Measurements from ENCODE around the gene SIX3. TPM values are rescaled to one million over a fixed set of nuclear protein-coding genes. Genes with fewer than 3 reads are reported as not detected.

The SIX3 gene
- polyA plus RNA-seq, 1 donor = not detected

DNA sequence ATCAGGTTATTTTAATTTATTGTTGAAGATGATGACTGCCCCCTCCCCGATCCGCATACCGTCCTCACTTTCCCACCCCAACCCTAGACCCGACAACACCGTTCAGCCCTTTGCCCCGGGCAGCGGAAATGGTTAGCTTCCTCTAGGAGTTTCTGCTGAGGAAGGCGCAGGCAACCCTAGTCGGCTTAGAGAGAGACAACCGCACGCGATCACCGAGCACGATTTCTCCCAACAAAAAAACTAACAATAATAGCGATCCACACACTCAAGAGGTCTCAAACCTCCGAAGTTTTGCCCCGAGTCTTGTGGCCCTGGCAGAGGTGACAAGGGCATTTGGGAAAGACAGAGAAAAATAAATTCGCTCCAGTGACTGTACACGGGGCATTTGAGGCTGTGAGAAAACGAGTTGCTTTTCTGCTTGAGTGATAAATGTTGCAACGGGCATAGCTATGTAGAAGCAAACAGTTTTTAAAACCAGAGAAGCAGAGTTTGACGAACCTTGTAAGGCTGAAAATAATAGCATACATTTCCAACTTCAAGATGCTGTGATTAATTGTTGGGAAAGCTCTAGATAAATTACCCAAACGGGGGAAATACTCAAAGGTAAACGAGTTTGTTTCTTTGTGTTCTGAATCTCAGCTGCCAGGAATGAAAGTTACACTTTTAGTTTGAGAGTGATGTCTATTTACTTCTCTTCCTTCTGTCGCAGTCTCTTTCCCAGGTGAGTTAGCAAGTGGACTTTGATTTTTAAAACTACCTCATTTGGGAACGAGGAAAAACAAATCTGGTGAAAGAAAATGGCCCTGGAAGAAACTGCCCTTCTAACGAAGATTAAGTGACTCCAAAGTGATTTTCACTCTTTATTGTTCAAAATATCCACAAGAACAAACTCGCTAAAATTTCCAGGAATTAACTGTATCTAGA lies 11.0 kb upstream of the SIX3 start:
- Histone ChIP-seq H3K36me3 (ENCODE audit: control insufficient read depth, insufficient read depth, low read length) (no peaks in the 10 kb centered on the region), H3K4me1 (ENCODE audit: control insufficient read depth, insufficient read depth, low read length) (peaks cover 6% of the 10 kb centered on the region), H3K4me3 (ENCODE audit: low read length) (no peak overlapping the region), H3K9me3 (ENCODE audit: control insufficient read depth, low read depth, low read length) (peaks cover 3% of the 10 kb centered on the region), H3K27ac (ENCODE audit: low read length) (no peak overlapping the region), H3K27me3 (ENCODE audit: control insufficient read depth, insufficient read depth, low read length) (peaks cover 97% of the 10 kb centered on the region)
- peak in 1 of 2 donors; percentile 32 for DNase-seq
- WGBS (ENCODE audit: insufficient coverage, low lambda C conversion rate) = 0% methylated on average over 6 of the region's 28 CpGs

- Histone ChIP-seq H3K27me3 (ENCODE audit: control insufficient read depth, insufficient read depth, low read length) (peaks cover 97% of the 10 kb centered on the region), H3K27ac (ENCODE audit: low read length) (no peak overlapping the region), H3K4me1 (ENCODE audit: control insufficient read depth, insufficient read depth, low read length) (peaks cover 6% of the 10 kb centered on the region), H3K9me3 (ENCODE audit: control insufficient read depth, low read depth, low read length) (peaks cover 3% of the 10 kb centered on the region), H3K4me3 (ENCODE audit: low read length) (no peak overlapping the region), H3K36me3 (ENCODE audit: control insufficient read depth, insufficient read depth, low read length) (no peaks in the 10 kb centered on the region)
- 8% methylated on average over 2 of the region's 10 CpGs for WGBS (ENCODE audit: insufficient coverage, low lambda C conversion rate)
- DNase-seq = no peak
Measured at GRCh38 chr2:44931198-44931780, 10.2 kb upstream of the SIX3 start.

DNA sequence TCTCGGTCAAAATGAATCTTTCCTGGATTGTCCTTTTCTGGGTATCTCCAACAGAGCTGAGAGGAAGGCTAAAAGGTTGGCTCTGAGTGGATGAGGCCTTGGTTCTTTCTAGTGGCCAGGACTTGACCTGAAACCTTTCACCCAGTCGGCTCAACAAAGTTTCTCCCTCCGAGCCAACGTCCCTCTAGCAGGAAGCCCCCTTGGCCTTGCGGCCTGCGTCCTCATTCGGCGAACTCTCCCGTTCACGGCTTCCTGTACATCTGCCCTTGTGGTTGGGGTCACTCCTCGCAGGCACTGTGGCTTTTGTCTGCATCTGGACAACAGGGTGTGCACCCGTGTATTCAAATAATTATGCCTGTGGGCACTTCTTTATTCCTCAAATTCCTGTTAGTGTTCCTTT lies 9.4 kb upstream of the SIX3 start:
- Histone ChIP-seq H3K4me1 (ENCODE audit: control insufficient read depth, insufficient read depth, low read length) (peaks cover 6% of the 10 kb centered on the region), H3K9me3 (ENCODE audit: control insufficient read depth, low read depth, low read length) (peaks cover 3% of the 10 kb centered on the region), H3K27me3 (ENCODE audit: control insufficient read depth, insufficient read depth, low read length) (peaks cover 97% of the 10 kb centered on the region), H3K36me3 (ENCODE audit: control insufficient read depth, insufficient read depth, low read length) (no peaks in the 10 kb centered on the region), H3K4me3 (ENCODE audit: low read length) (no peak overlapping the region), H3K27ac (ENCODE audit: low read length) (no peak overlapping the region)
- no peak for DNase-seq
- WGBS (ENCODE audit: insufficient coverage, low lambda C conversion rate) = 0% methylated on average over 1 of the region's 12 CpGs

GRCh38 chr2:44932564-44933392 lies 8.7 kb upstream of the SIX3 start:
- WGBS (ENCODE audit: insufficient coverage, low lambda C conversion rate) = no CpG with 5 or more reads among the region's 45 CpGs
- Histone ChIP-seq H3K27ac (ENCODE audit: low read length) (no peak overlapping the region), H3K4me3 (ENCODE audit: low read length) (no peak overlapping the region), H3K27me3 (ENCODE audit: control insufficient read depth, insufficient read depth, low read length) (peaks cover 99% of the 10 kb centered on the region), H3K4me1 (ENCODE audit: control insufficient read depth, insufficient read depth, low read length) (peaks cover 6% of the 10 kb centered on the region), H3K9me3 (ENCODE audit: control insufficient read depth, low read depth, low read length) (peaks cover 3% of the 10 kb centered on the region), H3K36me3 (ENCODE audit: control insufficient read depth, insufficient read depth, low read length) (no peaks in the 10 kb centered on the region)
- DNase-seq = no peak

GRCh38 chr2:44933434-44933951 lies 8.0 kb upstream of the SIX3 start:
- WGBS (ENCODE audit: insufficient coverage, low lambda C conversion rate) = 3% methylated on average over 5 of the region's 19 CpGs
- no peak for DNase-seq
- Histone ChIP-seq H3K9me3 (ENCODE audit: control insufficient read depth, low read depth, low read length) (peaks cover 6% of the 10 kb centered on the region), H3K4me3 (ENCODE audit: low read length) (no peak overlapping the region), H3K4me1 (ENCODE audit: control insufficient read depth, insufficient read depth, low read length) (peaks cover 9% of the 10 kb centered on the region), H3K36me3 (ENCODE audit: control insufficient read depth, insufficient read depth, low read length) (no peaks in the 10 kb centered on the region), H3K27ac (ENCODE audit: low read length) (no peak overlapping the region), H3K27me3 (ENCODE audit: control insufficient read depth, insufficient read depth, low read length) (peaks cover 99% of the 10 kb centered on the region)

- DNase-seq = no peak
- Histone ChIP-seq H3K27ac (ENCODE audit: low read length) (no peak overlapping the region), H3K27me3 (ENCODE audit: control insufficient read depth, insufficient read depth, low read length) (peaks cover 99% of the 10 kb centered on the region), H3K9me3 (ENCODE audit: control insufficient read depth, low read depth, low read length) (peaks cover 4% of the 10 kb centered on the region), H3K4me3 (ENCODE audit: low read length) (no peak overlapping the region), H3K36me3 (ENCODE audit: control insufficient read depth, insufficient read depth, low read length) (no peaks in the 10 kb centered on the region), H3K4me1 (ENCODE audit: control insufficient read depth, insufficient read depth, low read length) (peaks cover 10% of the 10 kb centered on the region)
- WGBS (ENCODE audit: insufficient coverage, low lambda C conversion rate) = no CpG with 5 or more reads among the region's 60 CpGs
Measured at GRCh38 chr2:44934038-44934982, 7.2 kb upstream of the SIX3 start.

GRCh38 chr2:44934983-44935728 lies 6.3 kb upstream of the SIX3 start:
- Histone ChIP-seq H3K4me1 (ENCODE audit: control insufficient read depth, insufficient read depth, low read length) (peaks cover 10% of the 10 kb centered on the region), H3K9me3 (ENCODE audit: control insufficient read depth, low read depth, low read length) (peaks cover 7% of the 10 kb centered on the region), H3K4me3 (ENCODE audit: low read length) (no peak overlapping the region), H3K27ac (ENCODE audit: low read length) (no peak overlapping the region), H3K27me3 (ENCODE audit: control insufficient read depth, insufficient read depth, low read length) (peaks cover 100% of the 10 kb centered on the region), H3K36me3 (ENCODE audit: control insufficient read depth, insufficient read depth, low read length) (no peaks in the 10 kb centered on the region)
- 0% methylated on average over 3 of the region's 48 CpGs for WGBS (ENCODE audit: insufficient coverage, low lambda C conversion rate)
- no peak for DNase-seq

DNA sequence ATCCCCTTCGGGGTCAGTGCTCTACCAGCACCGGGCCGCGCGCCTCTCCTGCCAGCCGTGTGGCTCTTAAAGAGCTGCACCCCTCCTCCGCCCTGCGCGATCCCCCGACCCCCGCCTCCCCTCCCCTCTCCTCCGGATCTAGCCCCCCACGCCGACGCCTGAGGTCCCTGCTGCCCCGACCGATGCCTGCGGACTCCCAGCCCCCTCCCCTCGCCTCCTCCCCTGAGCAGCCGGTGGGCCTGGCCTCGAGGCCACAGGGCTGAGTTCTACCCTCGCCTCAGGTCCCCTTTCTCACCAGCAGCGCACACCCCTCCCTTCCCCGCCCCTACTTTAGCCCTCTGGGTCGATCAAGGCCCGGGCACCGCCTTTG lies 5.8 kb upstream of the SIX3 start:
- H3K4me3 ChIP-seq (ENCODE audit: low read length) = no peak overlapping the region
- peaks cover 10% of the 10 kb centered on the region for H3K4me1 ChIP-seq (ENCODE audit: control insufficient read depth, insufficient read depth, low read length)
- no peaks in the 10 kb centered on the region for H3K36me3 ChIP-seq (ENCODE audit: control insufficient read depth, insufficient read depth, low read length)
- peaks cover 7% of the 10 kb centered on the region for H3K9me3 ChIP-seq (ENCODE audit: control insufficient read depth, low read depth, low read length)
- H3K27me3 ChIP-seq (ENCODE audit: control insufficient read depth, insufficient read depth, low read length) = peaks cover 100% of the 10 kb centered on the region
- H3K27ac ChIP-seq (ENCODE audit: low read length) = no peak overlapping the region
- DNase-seq = no peak
- WGBS (ENCODE audit: insufficient coverage, low lambda C conversion rate) = no CpG with 5 or more reads among the region's 27 CpGs

- no CpG with 5 or more reads among the region's 6 CpGs for WGBS (ENCODE audit: insufficient coverage, low lambda C conversion rate)
- no peak overlapping the region for H3K27ac ChIP-seq (ENCODE audit: low read length)
- H3K27me3 ChIP-seq (ENCODE audit: control insufficient read depth, insufficient read depth, low read length) = peaks cover 100% of the 10 kb centered on the region
- H3K4me1 ChIP-seq (ENCODE audit: control insufficient read depth, insufficient read depth, low read length) = peaks cover 10% of the 10 kb centered on the region
- DNase-seq = no peak
- no peaks in the 10 kb centered on the region for H3K36me3 ChIP-seq (ENCODE audit: control insufficient read depth, insufficient read depth, low read length)
- H3K4me3 ChIP-seq (ENCODE audit: low read length) = no peak overlapping the region
- H3K9me3 ChIP-seq (ENCODE audit: control insufficient read depth, low read depth, low read length) = peaks cover 9% of the 10 kb centered on the region
Measured at GRCh38 chr2:44936275-44936674, 5.2 kb upstream of the SIX3 start.

Measured in large intestine (tissue), 3 donors.